HG03103 (cell line): ENCODE data around the gene IRF7.
"Not testable (repeated sequence)": the region's sequence is repeated elsewhere in the genome, so short reads cannot be mapped to it uniquely, and the experiment has no call there.

Experiments used
- ATAC-seq: cut with Tn5 transposase; IDR thresholded peaks from one replicate; pipeline ENCODE4 v1.9.1; 2021; ENCODE audit warnings: low read depth; ENCODE audit not compliant: unreplicated experiment

IRF7 gene

DNA sequence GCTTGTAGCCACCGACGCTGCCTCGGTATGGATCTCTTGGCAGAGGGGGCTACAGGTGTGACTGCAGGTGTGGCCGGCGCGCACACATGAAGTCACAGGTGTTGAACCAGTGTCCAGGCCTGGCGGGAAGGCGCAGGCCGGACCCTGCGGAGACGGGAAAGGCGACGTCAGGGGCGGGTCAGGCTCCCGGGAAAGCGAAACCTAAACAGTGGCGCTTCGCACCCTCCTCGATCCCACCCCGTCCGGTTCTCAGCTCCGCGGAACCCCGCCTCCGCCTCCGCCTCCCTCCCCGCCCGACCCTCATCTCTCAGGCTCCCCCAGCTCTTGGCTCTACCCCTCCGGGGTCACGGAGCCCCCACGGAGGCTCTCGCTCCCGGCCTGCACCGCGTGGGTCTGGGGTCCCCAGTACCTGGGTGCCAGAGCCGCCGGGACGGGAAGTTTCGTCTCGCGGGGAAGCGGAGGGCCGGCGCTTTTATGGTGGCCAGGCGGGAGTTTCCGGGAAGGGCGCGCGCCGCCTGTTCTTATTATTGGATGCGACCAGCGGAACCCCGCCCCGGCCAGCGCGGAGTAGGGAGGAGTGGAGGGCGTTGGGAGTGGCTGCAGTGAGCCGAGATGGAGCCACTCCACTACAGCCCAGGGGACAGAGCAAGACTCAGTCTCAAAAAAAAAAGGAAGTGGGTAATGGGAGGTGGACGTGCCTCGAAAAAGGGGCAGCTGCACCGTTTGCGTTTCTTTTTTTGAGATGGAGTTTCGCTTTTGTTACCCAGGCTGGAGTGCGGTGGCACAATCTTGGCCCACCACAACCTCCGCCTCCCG is at the start of gene IRF7:
TSS of gene IRF7 (minus strand) at position 447 of the 816 bp plus-strand sequence. CDS start 586 bp downstream, outside the sequence.
- ATAC-seq, result peak; percentile 74

DNA sequence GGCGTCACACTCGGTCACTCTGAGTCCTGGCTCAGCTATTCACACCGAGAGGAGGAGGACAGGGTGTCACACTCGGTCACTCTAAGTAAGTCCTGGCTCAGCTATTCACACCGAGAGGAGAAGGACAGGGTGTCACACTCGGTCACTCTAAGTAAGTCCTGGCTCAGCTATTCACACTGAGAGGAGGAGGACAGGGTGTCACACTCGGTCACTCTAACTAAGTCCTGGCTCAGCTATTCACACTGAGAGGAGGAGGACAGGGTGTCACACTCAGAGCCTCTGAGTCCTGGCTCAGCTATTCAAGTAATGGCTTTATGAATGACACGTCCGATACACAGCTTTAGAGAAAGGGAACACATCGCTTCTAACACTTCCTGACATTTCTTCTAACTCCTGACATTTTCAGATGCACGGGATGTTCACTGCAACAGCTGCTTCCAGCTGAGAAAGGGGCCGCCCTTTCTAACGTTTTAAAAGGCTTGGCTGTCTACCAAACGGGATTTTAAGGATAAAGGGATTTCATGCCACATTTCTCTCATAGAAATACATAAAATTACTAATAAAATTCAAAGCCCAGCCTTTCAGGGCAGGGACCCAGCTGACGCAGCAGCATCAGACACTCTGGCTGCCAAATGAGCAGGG is 49.4 kb upstream of the IRF7 start:
- no peak for ATAC-seq

DNA sequence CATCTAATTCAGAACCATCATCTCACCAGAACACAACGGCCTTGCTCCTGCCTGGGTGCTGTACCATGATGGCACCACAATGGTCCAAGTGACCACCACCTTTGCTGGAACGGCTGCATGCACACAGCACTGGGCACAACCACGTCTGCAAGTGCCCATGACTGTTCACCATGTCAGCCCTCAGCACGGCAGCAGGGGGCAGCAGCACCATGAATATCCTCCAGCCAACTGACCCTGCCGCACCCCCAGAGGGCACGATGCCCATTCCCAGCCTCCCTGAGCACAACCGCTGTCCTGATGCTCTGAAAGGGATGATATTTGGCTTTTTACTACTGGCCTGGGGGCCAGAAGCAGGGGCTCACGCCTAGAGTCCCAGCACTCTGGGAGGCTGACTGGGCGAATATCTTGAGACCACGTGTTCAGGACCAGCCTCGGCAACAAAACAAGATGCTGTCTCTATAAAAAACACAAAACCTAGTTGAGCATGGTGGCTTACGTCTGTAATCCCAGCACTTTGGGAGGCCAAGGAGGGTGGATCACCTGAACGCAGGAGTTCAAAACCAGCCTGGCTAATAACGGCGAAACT is 47.0 kb upstream of the IRF7 start:
- no peak for ATAC-seq

DNA sequence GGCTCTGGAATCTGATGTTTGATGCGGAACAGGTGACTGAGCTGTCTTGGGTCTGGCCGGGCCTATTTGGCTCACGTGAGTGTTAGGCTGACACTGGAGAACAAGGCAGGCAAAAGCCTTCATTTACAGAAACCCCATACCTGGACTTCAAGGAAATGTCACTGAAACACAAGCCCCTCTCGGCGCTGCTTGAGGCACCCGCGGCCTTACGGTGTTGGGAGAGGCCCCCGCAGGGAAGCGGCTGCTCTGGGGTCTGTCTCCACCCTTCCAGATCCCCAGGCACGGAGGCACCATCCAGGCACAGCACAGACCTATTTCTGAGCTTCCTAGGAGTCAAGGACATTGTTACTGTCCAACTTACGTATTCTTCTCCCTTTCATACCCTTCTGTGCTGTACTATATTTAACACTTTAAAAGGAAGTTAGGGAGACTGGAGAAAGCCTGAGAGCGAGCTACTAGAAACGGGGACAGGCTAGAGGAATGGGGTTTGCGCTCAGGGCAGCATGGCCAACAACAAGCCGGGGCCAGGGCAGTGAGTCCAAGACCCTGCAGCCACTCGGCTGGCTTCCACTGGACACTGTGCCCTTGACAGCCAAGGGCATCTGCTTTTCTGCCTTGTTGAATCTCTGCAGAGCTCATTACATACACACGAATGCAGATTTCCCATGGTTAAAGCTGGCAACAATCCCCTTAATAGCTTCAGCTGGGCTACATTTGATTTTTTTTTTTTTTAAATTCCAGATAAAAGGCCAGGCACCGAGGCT is 45.1 kb upstream of the IRF7 start:
- ATAC-seq, result no peak

DNA sequence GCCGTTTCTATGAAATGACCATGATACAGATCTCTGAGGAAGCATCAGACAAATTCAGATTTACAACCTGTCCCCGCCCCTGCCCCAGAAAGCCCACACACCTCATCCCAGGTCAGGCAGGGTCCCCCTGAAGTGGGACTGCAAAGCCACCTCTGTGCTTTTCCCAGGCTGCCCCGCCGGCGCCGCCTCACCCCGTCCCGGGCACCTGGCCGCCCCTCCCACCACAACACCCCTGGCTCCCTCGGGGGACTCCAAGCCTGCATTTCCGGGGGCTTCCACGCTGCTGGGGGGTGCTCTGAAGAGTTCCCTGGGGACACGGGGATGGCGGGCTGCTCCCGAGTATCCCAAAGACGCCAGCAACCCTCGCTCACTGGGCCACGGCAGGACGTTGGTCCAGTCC is 44.5 kb upstream of the IRF7 start:
- no peak for ATAC-seq

DNA sequence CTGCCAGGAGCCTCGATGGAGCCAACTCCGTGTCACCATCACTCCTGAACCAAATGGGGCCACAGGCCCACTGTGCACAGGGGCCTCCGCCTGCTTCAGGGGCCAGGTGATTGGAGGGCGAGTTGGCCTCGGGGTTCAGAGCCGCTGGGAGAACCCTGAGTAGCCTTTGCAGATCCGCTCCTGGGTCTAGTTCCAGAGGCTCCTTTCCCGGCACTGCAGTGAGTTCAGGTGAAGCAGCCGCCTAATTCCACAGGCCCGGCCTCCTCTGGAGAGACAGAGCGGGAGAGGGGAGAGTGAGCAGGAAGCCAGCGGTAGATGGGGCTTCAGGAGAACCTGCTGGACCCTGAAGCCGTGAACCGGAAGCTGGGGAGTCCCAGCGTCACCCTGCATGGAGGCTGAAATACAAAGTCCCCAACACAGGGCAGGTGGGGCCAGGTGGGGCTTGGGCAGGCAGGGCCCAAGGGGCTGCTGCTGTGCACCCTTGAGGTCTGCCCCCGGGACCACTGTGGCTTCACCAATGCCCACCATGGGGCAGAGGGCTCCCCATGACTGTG is 43.9 kb upstream of the IRF7 start:
- no peak for ATAC-seq

DNA sequence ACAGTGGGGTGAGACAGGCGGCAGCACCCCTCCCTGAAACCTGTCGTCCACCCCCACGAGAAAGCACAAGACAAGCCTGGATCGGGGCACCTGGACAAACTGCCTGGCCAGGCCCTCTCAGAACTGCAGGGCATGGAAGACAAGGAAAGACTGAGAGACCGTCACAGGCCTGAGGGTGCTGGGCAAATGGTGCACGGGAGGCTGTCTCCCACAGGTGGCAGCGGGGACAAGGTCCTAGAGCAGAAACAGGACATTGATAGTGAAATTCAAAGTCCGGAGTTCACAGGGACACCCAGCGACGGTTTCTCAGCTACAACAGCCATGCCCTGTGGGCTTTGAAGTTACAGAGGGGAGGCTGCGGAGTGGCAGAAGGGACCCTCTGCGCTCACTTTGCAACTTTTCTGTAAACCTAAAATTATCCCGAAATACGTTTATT is 42.0 kb upstream of the IRF7 start:
- no peak for ATAC-seq

DNA sequence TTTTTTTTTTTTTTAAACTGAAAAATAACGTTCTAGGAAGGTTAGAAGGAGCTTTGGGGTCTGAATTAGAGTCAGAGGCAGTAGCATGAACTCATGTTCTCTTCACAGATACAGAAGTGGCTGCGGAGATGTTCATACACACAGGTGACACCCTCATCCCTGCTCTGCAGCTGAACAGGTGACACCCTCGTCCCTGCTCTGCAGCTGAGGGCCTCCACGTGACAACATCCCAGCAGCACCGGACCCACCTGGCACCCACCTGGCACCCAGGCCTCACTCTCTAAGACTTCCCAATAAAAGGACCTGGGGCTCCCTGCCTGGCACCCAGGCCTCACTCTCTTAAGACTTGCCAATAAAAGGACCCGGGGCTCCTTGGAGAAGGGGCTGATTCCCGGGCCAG is 41.1 kb upstream of the IRF7 start:
- no peak for ATAC-seq

DNA sequence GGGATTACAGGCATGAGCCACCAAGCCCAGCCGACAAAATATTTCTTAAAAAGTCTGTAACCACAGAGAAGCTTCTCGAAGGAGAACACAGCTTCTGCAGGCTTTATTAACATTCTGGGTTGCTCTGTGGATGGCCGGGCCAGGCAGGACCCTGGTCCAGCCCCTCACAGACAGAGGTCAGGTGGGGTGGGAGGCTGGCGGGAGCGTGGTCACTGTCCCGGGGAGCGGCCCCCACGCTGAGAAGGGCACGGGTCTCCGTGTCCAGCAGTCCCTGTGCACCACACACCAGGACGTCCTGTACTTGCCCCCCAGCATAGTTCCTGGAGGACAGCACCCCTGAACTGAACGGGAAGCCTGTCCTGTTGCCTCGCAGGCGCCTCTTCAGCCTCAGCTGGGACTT is 40.7 kb upstream of the IRF7 start:
- ATAC-seq, result no peak

DNA sequence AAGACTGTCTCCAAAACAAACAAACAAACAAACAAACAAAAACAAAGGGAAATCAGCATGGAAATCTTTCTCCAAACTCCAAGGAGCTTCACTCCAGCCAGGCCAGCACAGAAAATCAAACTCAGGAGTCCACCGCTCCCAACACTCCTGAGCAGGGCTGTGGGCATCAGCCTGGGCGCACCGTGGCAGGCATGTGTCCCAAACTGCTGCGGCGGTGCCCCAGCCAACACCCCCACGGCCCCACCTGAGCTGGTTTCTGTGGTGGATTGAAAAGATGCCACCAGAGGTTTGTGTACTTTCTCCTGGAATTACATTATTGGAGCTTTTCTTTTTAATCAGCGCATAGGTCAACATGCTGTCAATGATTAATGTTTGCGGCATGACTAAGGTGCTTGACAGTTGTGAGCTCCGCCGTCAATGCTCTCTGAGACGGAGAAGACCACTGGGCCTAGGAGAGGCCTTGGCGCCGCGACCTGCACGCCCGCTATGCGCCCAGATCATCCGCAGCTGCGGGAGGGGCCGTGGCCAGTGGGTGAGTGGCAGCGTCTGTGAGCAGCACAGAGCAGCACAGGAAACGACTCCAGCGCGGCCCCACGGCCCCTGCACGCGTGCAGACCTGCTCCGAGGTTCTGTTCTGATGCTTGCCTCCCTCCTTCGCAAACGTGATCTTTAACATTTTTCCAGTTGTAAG is 39.4 kb upstream of the IRF7 start:
- no peak for ATAC-seq

DNA sequence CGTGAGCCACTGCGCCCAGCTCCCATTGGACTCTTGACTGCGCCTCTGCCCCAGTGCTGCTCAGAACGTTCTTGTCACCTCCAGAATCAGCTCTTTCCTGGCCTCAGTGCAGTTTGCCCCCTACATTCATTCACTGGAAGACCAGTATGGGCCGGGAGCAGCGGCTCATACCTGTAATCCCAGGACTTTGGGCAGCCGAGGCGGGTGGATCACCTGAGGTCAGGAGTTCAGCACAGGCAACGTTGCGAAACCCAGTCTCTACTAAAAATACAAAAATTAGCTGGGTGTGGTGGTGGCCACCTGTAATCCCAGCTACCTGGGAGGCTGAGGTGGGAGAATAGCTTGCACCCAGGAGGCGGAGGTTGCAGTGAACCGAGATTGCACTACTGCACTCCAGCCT is 38.7 kb upstream of the IRF7 start:
- ATAC-seq, result not testable (repeated sequence)

DNA sequence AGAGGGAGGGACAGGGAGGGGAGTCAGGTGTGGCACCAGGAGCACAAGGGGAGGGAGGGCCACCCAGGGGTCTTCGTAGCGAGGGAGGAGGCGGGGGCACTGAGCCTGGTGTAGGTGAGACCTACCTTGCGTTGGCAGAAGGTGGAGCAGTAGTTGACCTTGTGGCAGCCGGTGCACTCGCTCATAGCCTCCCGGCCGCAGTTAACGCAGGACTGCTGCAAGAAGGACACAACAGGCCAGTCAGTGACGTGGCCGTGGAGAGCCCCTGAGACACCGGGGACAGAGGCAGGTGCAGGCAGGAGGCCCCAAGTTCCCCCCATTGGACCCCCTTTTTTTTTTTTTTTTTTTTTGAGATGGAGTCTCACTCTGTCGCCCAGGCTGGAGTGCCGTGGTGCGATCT is 38.1 kb upstream of the IRF7 start:
- no peak for ATAC-seq

DNA sequence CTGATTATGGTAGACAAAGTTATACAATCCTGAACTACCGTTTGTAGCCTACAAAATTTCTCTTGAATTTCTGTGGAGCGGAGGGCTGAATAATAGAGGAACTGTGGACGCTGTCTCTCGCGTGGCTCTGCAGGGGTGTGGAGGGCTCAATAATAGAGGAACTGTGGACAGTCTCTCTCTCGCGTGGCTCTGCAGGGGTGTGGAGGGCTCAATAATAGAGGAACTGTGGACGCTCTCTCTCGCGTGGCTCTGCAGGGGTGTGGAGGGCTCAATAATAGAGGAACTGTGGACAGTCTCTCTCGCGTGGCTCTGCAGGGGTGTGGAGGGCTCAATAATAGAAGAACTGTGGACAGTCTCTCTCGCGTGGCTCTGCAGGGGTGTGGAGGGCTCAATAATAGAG is 37.4 kb upstream of the IRF7 start:
- not testable (repeated sequence) for ATAC-seq

DNA sequence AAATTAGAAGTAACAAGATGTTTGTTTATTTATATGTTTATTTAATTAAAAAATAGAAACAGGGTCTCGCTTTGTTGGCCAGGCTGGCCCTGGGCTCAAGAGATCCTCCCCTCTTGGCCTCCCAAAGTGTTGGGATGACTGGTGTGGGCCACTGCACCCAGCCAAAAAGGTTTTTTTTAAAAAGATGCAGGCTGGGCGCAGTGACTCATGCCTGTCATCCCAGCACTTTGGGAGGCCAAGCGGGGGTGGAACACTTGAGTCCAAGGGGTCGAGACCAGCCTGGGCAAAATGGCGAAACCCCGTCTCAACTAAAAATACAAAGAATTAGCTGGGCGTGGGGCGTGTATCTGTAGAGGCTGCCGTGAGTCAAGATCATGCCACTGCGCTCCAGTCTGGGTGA is 34.7 kb upstream of the IRF7 start:
- no peak for ATAC-seq

DNA sequence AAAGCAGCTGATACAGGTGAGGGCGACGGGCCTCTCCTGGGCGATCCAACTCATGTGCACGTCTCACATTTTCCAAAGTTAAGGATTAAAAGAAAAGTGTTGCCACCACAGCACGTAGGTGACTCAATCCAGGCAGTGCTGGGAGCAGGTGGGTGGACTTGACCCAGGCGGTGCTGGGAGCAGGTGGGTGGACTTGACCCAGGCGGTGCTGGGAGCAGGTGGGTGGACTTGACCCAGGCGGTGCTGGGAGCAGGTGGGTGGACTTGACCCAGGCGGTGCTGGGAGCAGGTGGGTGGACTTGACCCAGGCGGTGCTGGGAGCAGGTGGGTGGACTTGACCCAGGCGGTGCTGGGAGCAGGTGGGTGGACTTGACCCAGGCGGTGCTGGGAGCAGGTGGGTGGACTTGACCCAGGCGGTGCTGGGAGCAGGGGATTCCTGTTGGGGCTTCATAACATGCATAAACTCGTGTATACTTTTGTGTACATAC is 32.0 kb upstream of the IRF7 start:
- ATAC-seq, result not testable (repeated sequence)

DNA sequence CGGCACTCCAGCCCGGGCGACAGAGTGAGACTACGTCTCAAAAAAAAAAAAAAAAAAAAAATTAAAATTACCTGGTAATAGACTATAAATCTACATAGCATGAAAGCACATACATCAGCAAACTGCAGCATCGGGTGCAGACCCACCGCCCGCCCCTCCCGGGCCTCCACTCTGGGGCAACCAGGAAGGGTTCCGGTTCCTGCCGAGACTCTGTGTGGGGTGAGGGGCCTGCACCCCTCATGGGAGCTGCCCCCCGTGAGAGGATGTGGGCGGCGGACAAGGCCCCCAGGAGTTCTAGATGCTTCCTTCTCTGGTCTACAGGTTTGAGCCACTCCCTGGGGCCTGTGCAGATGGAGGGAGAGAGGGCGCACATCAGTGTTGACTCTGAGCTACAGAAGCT is 30.5 kb upstream of the IRF7 start:
- no peak for ATAC-seq

DNA sequence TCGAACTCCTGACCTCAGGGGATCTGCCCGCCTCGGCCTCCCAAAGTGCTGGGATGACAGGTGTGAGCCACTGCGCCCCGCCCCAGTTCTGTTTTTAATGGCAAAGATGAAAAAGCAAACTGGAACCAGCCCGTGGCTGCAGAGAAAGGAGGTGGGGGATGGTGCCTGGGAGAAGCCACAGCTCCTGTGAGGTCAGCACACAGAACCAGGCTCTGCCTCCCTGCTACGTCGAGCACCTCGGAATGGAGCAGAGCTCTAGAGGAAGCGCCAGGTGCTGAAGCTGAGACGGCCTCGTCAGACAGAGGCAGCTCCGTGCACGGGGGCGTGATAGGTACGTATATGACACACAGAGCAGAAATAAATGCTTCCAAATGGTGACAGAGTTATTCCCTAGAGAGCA is 29.8 kb upstream of the IRF7 start:
- ATAC-seq, result no peak

DNA sequence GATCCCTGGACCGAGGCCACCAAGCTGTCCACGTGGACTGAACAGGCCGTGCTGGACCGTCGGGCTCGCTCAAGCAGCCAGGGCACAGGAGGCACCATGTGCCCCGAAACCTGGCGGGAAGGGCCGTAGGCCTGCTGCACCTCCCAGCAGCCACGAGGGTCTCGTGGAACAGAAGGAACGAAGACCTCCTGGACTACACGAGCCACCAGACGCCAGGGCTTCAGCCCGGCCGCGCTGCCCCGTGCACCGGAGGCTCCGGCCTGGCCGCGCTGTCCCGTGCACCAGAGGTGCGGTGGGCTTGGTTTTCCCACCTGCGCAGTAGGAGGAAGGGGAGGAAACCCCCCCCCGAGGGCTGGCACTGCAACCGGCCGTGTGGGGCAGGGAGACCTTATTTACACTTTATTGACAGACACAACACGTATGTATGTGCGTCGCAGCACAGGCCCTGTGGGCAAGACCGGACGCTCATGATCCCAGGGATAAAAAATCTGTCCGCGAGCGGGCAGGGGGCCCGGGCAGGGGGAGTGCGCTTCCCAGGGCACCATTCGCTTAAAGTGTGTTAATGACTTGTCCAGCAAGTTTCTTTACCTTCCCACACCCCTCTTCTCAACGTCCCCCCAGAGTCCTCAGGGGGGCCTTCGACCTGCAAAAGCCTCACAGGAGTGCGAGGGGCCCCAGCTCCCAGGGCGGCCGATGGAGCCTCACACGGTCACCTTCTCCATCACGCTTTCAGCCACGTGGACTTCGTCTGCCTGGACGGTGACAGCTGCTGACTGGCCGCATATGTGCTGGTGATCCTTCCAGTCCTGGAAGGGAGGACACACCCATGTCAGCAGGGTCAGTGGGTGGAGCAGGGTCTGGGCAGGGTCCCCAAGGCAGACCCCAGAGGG is 28.3 kb upstream of the IRF7 start:
- ATAC-seq, result no peak

DNA sequence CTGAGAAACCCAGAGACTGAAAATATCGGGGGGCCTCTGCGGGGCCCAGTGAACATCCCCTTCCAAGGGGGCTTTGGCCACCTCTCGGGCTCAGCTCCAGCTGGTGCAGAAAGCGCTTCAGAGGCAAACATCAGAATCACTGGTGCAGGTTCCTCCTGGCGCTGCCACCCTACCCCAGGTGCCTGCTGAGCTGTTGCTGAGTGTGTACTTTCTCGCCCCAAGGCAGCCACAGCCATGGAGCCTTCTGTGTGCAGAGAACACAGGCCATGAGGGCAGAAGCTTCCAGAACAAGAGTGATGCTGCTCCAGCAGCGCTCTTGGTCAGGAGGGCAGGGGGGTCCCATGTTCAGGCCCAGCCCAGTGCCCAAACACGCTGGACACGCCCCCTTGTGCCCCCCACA is 27.6 kb upstream of the IRF7 start:
- ATAC-seq, result no peak
